Astrocyte (in vitro differentiated cells and primary cell): ENCODE measurements around the gene PDE9A. TPM values are rescaled to one million over a fixed set of nuclear protein-coding genes. Genes with fewer than 3 reads are reported as not detected.

Source experiments
- DNase-seq: peaks from one replicate; pipeline ENCODE4 v3.0.0-alpha.2; 2010; ENCODE audit warnings: low read depth
- FAIRE-seq: peaks from 2 replicates; lab custom pipeline; 2011; peaks lifted over from hg19 to GRCh38; lab: Jason Lieb, UNC
- H2AFZ ChIP-seq: 2 replicates; pipeline ENCODE4 v1.6.0; 2012; ENCODE audit warnings: low read depth, low read length, inconsistent platforms
- H3K27ac ChIP-seq: 2 replicates; pipeline ENCODE4 v1.5.1; 2011; ENCODE audit warnings: low read depth, low read length, inconsistent platforms
- H3K27me3 ChIP-seq: 2 replicates; pipeline ENCODE4 v1.6.0; 2011; ENCODE audit warnings: low read length, inconsistent platforms; ENCODE audit not compliant: insufficient read depth
- H3K36me3 ChIP-seq: 2 replicates; pipeline ENCODE4 v1.5.1; 2011; ENCODE audit warnings: low read length, inconsistent platforms; ENCODE audit not compliant: insufficient read depth
- H3K4me1 ChIP-seq: 2 replicates; pipeline ENCODE4 v1.5.1; 2011; ENCODE audit warnings: low read length, inconsistent platforms; ENCODE audit not compliant: insufficient read depth
- H3K4me2 ChIP-seq: 2 replicates; pipeline ENCODE4 v1.6.0; 2012; ENCODE audit warnings: low read length, inconsistent platforms
- H3K4me3 ChIP-seq: 2 replicates; pipeline ENCODE4 v1.5.1; 2011; ENCODE audit warnings: low read depth, mild to moderate bottlenecking, low read length, inconsistent platforms; ENCODE audit not compliant: insufficient read depth
- H3K79me2 ChIP-seq: 2 replicates; pipeline ENCODE4 v1.6.0; 2012; ENCODE audit warnings: mild to moderate bottlenecking, low read length, inconsistent platforms; ENCODE audit not compliant: insufficient read depth
- H3K9ac ChIP-seq: 2 replicates; pipeline ENCODE4 v1.6.0; 2012; ENCODE audit warnings: mild to moderate bottlenecking, low read length, inconsistent platforms
- H3K9me3 ChIP-seq: 2 replicates; pipeline ENCODE4 v1.5.1; 2012; ENCODE audit warnings: low read depth, mild to moderate bottlenecking, low read length, inconsistent platforms; ENCODE audit not compliant: insufficient read depth
- H4K20me1 ChIP-seq: 2 replicates; pipeline ENCODE4 v1.6.0; 2012; ENCODE audit warnings: low read length, inconsistent platforms; ENCODE audit not compliant: insufficient read depth
- H3K27ac Mint-ChIP-seq: one replicate; pipeline ENCODE4 v1.8.0; 2021; ENCODE audit warnings: mild to moderate bottlenecking, mixed read lengths; ENCODE audit not compliant: unreplicated experiment
- H3K27me3 Mint-ChIP-seq: one replicate; pipeline ENCODE4 v1.8.0; 2021; ENCODE audit warnings: low read depth, mixed read lengths; ENCODE audit not compliant: unreplicated experiment
- H3K36me3 Mint-ChIP-seq: one replicate; pipeline ENCODE4 v1.8.0; 2021; ENCODE audit warnings: low read depth, mixed read lengths; ENCODE audit not compliant: unreplicated experiment
- H3K4me1 Mint-ChIP-seq: one replicate; pipeline ENCODE4 v1.8.0; 2021; ENCODE audit warnings: low read depth, mixed read lengths; ENCODE audit not compliant: unreplicated experiment
- H3K4me3 Mint-ChIP-seq: one replicate; pipeline ENCODE4 v1.8.0; 2021; ENCODE audit warnings: mild to moderate bottlenecking, moderate library complexity, mixed read lengths; ENCODE audit not compliant: unreplicated experiment
- H3K9me3 Mint-ChIP-seq: one replicate; pipeline ENCODE4 v1.8.0; 2021; ENCODE audit warnings: mild to moderate bottlenecking, mixed read lengths; ENCODE audit not compliant: unreplicated experiment
- CTCF ChIP-seq: IDR thresholded peaks from 2 replicates; pipeline ENCODE4 v1.5.1; 2011; ENCODE audit warnings: low read depth, mild to moderate bottlenecking, inconsistent platforms, low read length, moderate library complexity; ENCODE audit not compliant: insufficient read depth
- EZH2 ChIP-seq: IDR thresholded peaks from 2 replicates; pipeline ENCODE4 v1.6.1; 2012; ENCODE audit warnings: mild to moderate bottlenecking, low read length, inconsistent platforms; ENCODE audit not compliant: insufficient read depth
- total RNA-seq: library from RNA; stranded (reverse); gene quantifications from 2 replicates; pipeline ENCODE4 v1.2.1, GENCODE V29; 2021

The PDE9A gene
- total RNA-seq, 1 donor from 2014 or later = 7.8 TPM

GRCh38 chr21:42687796-42688195, 34.4 kb downstream of the PDE9A start:
- Histone ChIP-seq H3K27me3 (peaks cover 8% of the 10 kb centered on the region), H3K36me3 (no peaks in the 10 kb centered on the region), H3K27ac (no peak overlapping the region), H3K79me2 (no peaks in the 10 kb centered on the region), H2AFZ (no peak overlapping the region), H3K9me3 (peaks cover 2% of the 10 kb centered on the region), H3K4me1 (peaks cover 2% of the 10 kb centered on the region), H3K4me3 (no peak overlapping the region), H3K4me2 (no peak overlapping the region), H3K9ac (no peak overlapping the region), H4K20me1 (no peaks in the 10 kb centered on the region)
- FAIRE-seq (no peak), DNase-seq (no peak)
- H3K27ac Mint-ChIP-seq = no peak overlapping the region
- H3K4me3 Mint-ChIP-seq = no peak overlapping the region
- TF ChIP-seq EZH2 = no peak
- H3K36me3 Mint-ChIP-seq = peaks cover 3% of the 10 kb centered on the region
- H3K4me1 Mint-ChIP-seq = peaks cover 4% of the 10 kb centered on the region
- H3K27me3 Mint-ChIP-seq = peaks cover 21% of the 10 kb centered on the region
- no peaks in the 10 kb centered on the region for H3K9me3 Mint-ChIP-seq

GRCh38 chr21:42688226-42688840, 34.9 kb downstream of the PDE9A start:
- Histone ChIP-seq H3K4me3 (no peak overlapping the region), H3K27me3 (peaks cover 4% of the 10 kb centered on the region)
- no peak overlapping the region for H3K4me3 Mint-ChIP-seq

GRCh38 chr21:42688841-42689371, 35.5 kb downstream of the PDE9A start:
- H3K4me1 Mint-ChIP-seq = peaks cover 4% of the 10 kb centered on the region
- no peaks in the 10 kb centered on the region for H3K9me3 Mint-ChIP-seq

More at GRCh38 chr21:42688226-42688840, 34.9 kb downstream of the PDE9A start:
- Mint-ChIP-seq H3K36me3 (no peaks in the 10 kb centered on the region), H3K27ac (no peak overlapping the region), H3K9me3 (no peaks in the 10 kb centered on the region), H3K27me3 (peaks cover 17% of the 10 kb centered on the region), H3K4me1 (peaks cover 4% of the 10 kb centered on the region)
- H3K79me2 ChIP-seq = no peaks in the 10 kb centered on the region
- FAIRE-seq (no peak), DNase-seq (no peak)
- no peak overlapping the region for H3K27ac ChIP-seq
- no peak overlapping the region for H2AFZ ChIP-seq
- no peaks in the 10 kb centered on the region for H4K20me1 ChIP-seq
- H3K36me3 ChIP-seq = no peaks in the 10 kb centered on the region
- no peak overlapping the region for H3K4me2 ChIP-seq
- H3K4me1 ChIP-seq = peaks cover 2% of the 10 kb centered on the region
- H3K9me3 ChIP-seq = peaks cover 2% of the 10 kb centered on the region
- TF ChIP-seq CTCF = no peak
- no peak for TF ChIP-seq EZH2
- H3K9ac ChIP-seq = no peak overlapping the region

More at GRCh38 chr21:42688841-42689371, 35.5 kb downstream of the PDE9A start:
- no peak overlapping the region for H3K27ac ChIP-seq
- FAIRE-seq = no peak
- H3K36me3 ChIP-seq = no peaks in the 10 kb centered on the region
- H3K4me1 ChIP-seq = peaks cover 2% of the 10 kb centered on the region
- Mint-ChIP-seq H3K36me3 (no peaks in the 10 kb centered on the region), H3K4me3 (no peak overlapping the region), H3K27me3 (peaks cover 13% of the 10 kb centered on the region), H3K27ac (no peak overlapping the region)
- no peak for DNase-seq
- H2AFZ ChIP-seq = no peak overlapping the region
- no peak overlapping the region for H3K4me3 ChIP-seq
- peaks cover 4% of the 10 kb centered on the region for H3K27me3 ChIP-seq
- H3K9me3 ChIP-seq = peaks cover 2% of the 10 kb centered on the region
- H3K4me2 ChIP-seq = no peak overlapping the region
- TF ChIP-seq CTCF (no peak), EZH2 (no peak)
- H3K79me2 ChIP-seq = no peaks in the 10 kb centered on the region
- no peaks in the 10 kb centered on the region for H4K20me1 ChIP-seq
- no peak overlapping the region for H3K9ac ChIP-seq
